IMR-90 (cell line): ENCODE data around the gene MZF1. TPM values are rescaled to one million over a fixed set of nuclear protein-coding genes. Genes with fewer than 3 reads are reported as not detected.
A peak's percentile ranks its signal among the peaks of the same experiment; 100 is the strongest.

ENCODE experiments used
- ATAC-seq: fragments of 200-7000 bp; cut with Tn5 transposase; 2 replicates; pipeline ENCODE4 v1.9.1; 2020; ENCODE audit warnings: low read depth, mild to moderate bottlenecking, moderate library complexity
- BruUV-seq: library from RNA; stranded (reverse); fragments of 400-500 nt; replicated peaks from 2 replicates; lab custom pipeline; 2021; lab: Mats Ljungman, UMichigan
- CTCF ChIA-PET: fragments of 300-600 bp; formaldehyde crosslinking; extraction: SDS; loops from one replicate; lab custom pipeline; 2021; ENCODE audit warnings: antibody characterized with exemption; lab: Yijun Ruan, JAX
- POLR2A ChIA-PET: fragments of 300-600 bp; sonication (Branson Sonifier 250); formaldehyde crosslinking; loops from one replicate; lab custom pipeline; 2022; ENCODE audit warnings: antibody characterized with exemption; ENCODE audit not compliant: unreplicated experiment; lab: Charles Lee
- DNase-seq: peaks from one replicate; pipeline ENCODE4 v3.0.0; 2013
- H2AFZ ChIP-seq: replicated peaks from 2 replicates; pipeline ENCODE3; 2013; ENCODE audit warnings: low read length, mild to moderate bottlenecking; ENCODE audit not compliant: poor library complexity
- H2AK5ac ChIP-seq: 2 replicates; pipeline ENCODE4 v1.6.1; 2013; ENCODE audit warnings: low read depth, low read length, inconsistent platforms
- H2AK9ac ChIP-seq: replicated peaks from 2 replicates; pipeline ENCODE3; 2013; ENCODE audit warnings: mild to moderate bottlenecking, low read depth, low read length, moderate library complexity; ENCODE audit not compliant: poor library complexity
- H2BK120ac ChIP-seq: 2 replicates; pipeline ENCODE4 v1.6.1; 2013; ENCODE audit warnings: low read depth, low read length, inconsistent platforms
- H2BK15ac ChIP-seq: 3 replicates; pipeline ENCODE4 v1.6.1; 2013; ENCODE audit warnings: low read depth, low read length, inconsistent platforms
- H2BK20ac ChIP-seq: 2 replicates; pipeline ENCODE4 v1.6.1; 2013; ENCODE audit warnings: low read depth, mild to moderate bottlenecking, inconsistent platforms, low read length, moderate library complexity
- H2BK5ac ChIP-seq: 2 replicates; pipeline ENCODE4 v1.6.1; 2013; ENCODE audit warnings: mild to moderate bottlenecking, low read depth, low read length, inconsistent platforms; ENCODE audit not compliant: poor library complexity, severe bottlenecking
- H3K14ac ChIP-seq: replicated peaks from 2 replicates; pipeline ENCODE4 v1.6.1; 2013; ENCODE audit warnings: low read depth, low read length, inconsistent platforms
- H3K18ac ChIP-seq: 2 replicates; pipeline ENCODE4 v1.6.1; 2013; ENCODE audit warnings: low read depth, low read length, control low read depth
- H3K23ac ChIP-seq: 2 replicates; pipeline ENCODE4 v1.6.1; 2013; ENCODE audit warnings: low read depth, low read length, inconsistent platforms
- H3K27ac ChIP-seq: 2 replicates; pipeline ENCODE4 v1.5.1; 2013; ENCODE audit warnings: mild to moderate bottlenecking, control low read depth, low read length; ENCODE audit not compliant: insufficient read depth
- H3K27me3 ChIP-seq: 2 replicates; pipeline ENCODE4 v1.6.1; 2013; ENCODE audit warnings: low read length; ENCODE audit not compliant: control insufficient read depth, insufficient read depth
- H3K36me3 ChIP-seq: 2 replicates; pipeline ENCODE4 v1.6.1; 2013; ENCODE audit warnings: low read length, mixed read lengths; ENCODE audit not compliant: control insufficient read depth, insufficient read depth
- H3K4ac ChIP-seq: 2 replicates; pipeline ENCODE4 v1.6.1; 2013; ENCODE audit warnings: low read depth, low read length, inconsistent platforms
- H3K4me1 ChIP-seq: 2 replicates; pipeline ENCODE4 v1.6.1; 2013; ENCODE audit warnings: low read length, mixed read lengths; ENCODE audit not compliant: control insufficient read depth, insufficient read depth
- H3K4me2 ChIP-seq: 2 replicates; pipeline ENCODE4 v1.6.1; 2013; ENCODE audit warnings: low read depth, mild to moderate bottlenecking, control low read depth, low read length, moderate library complexity
- H3K4me3 ChIP-seq: 2 replicates; pipeline ENCODE4 v1.5.1; 2013; ENCODE audit warnings: low read depth, mild to moderate bottlenecking, control low read depth, low read length, moderate library complexity; ENCODE audit not compliant: insufficient read depth
- H3K56ac ChIP-seq: 2 replicates; pipeline ENCODE4 v1.6.1; 2013; ENCODE audit warnings: low read length, inconsistent platforms; ENCODE audit not compliant: insufficient read depth; ENCODE audit errors: extremely low read depth
- H3K79me1 ChIP-seq, 2 experiments: 2 replicates each; pipeline ENCODE4 v1.6.1; 2013; ENCODE audit warnings: low read length in 2 of 2, inconsistent platforms in 1 of 2, low read depth in 1 of 2
- H3K9ac ChIP-seq: 2 replicates; pipeline ENCODE4 v1.6.1; 2013; ENCODE audit warnings: low read depth, low read length, control low read depth
- H3K9me1 ChIP-seq: 2 replicates; pipeline ENCODE4 v1.6.1; 2013; ENCODE audit warnings: low read length, inconsistent platforms; ENCODE audit not compliant: insufficient read depth
- H3K9me3 ChIP-seq: 2 replicates; pipeline ENCODE4 v1.6.1; 2013; ENCODE audit warnings: low read length; ENCODE audit not compliant: control insufficient read depth, insufficient read depth
- H4K20me1 ChIP-seq: 2 replicates; pipeline ENCODE4 v1.6.1; 2013; ENCODE audit warnings: low read length, inconsistent platforms; ENCODE audit not compliant: insufficient read depth
- H4K5ac ChIP-seq: 2 replicates; pipeline ENCODE4 v1.6.1; 2013; ENCODE audit warnings: mild to moderate bottlenecking, low read depth, low read length, control low read depth
- H4K8ac ChIP-seq, 2 experiments: 2 replicates each; pipeline ENCODE4 v1.6.1; 2013; ENCODE audit warnings: low read depth in 2 of 2, low read length in 2 of 2, control low read depth in 1 of 2, inconsistent platforms in 1 of 2
- H4K91ac ChIP-seq: 2 replicates; pipeline ENCODE4 v1.6.1; 2013; ENCODE audit warnings: low read depth, low read length, inconsistent platforms; ENCODE audit not compliant: insufficient read depth
- BHLHE40 ChIP-seq: fragments of 150-350 bp; IDR thresholded peaks from 2 replicates; pipeline ENCODE4 v1.6.1; 2016; ENCODE audit warnings: mild to moderate bottlenecking, low read depth, low read length
- CHD1 ChIP-seq: IDR thresholded peaks from 2 replicates; pipeline ENCODE4 v1.6.1; 2012; ENCODE audit warnings: low read depth, low read length, improper control_type of control experiment
- FOS ChIP-seq: fragments of 150-350 bp; IDR thresholded peaks from 2 replicates; pipeline ENCODE4 v1.6.1; 2016; ENCODE audit warnings: low read depth, low read length
- MAFK ChIP-seq: IDR thresholded peaks from 2 replicates; pipeline ENCODE4 v1.6.1; 2012; ENCODE audit warnings: low read depth, low read length, improper control_type of control experiment
- MAZ ChIP-seq: IDR thresholded peaks from 2 replicates; pipeline ENCODE4 v1.6.1; 2012; ENCODE audit warnings: low read depth, mild to moderate bottlenecking, low read length, improper control_type of control experiment, moderate library complexity, borderline replicate concordance
- MXI1 ChIP-seq: IDR thresholded peaks from 2 replicates; pipeline ENCODE4 v1.6.1; 2012; ENCODE audit warnings: low read depth, mild to moderate bottlenecking, low read length, moderate library complexity, borderline replicate concordance
- NFE2L2 ChIP-seq: fragments of 150-350 bp; IDR thresholded peaks from 2 replicates; pipeline ENCODE4 v1.6.1; 2016; ENCODE audit warnings: low read depth, mild to moderate bottlenecking, low read length
- POLR2A ChIP-seq: IDR thresholded peaks from 2 replicates; pipeline ENCODE4 v1.6.1; 2012; ENCODE audit warnings: mild to moderate bottlenecking, low read depth, low read length
- RAD21 ChIP-seq: IDR thresholded peaks from 2 replicates; pipeline ENCODE4 v1.6.1; 2012; ENCODE audit warnings: low read length, improper control_type of control experiment
- RCOR1 ChIP-seq: IDR thresholded peaks from 2 replicates; pipeline ENCODE4 v1.6.1; 2012; ENCODE audit warnings: mild to moderate bottlenecking, low read length, improper control_type of control experiment; ENCODE audit not compliant: insufficient replicate concordance
- SMC3 ChIP-seq: fragments of 150-350 bp; IDR thresholded peaks from 2 replicates; pipeline ENCODE4 v1.6.1; 2016; ENCODE audit warnings: low read depth, mild to moderate bottlenecking, antibody characterized with exemption, low read length, moderate library complexity
- WGBS, 2 experiments: methylation state at CpG; one replicate each; pipeline versions ENCODE4 v1.1.5 to v1.1.7; 2013; ENCODE audit warnings: missing lambda C conversion rate in 2 of 2; ENCODE audit not compliant: insufficient read length in 1 of 2; ENCODE audit errors: extremely low coverage in 2 of 2; 5-methylcytosine and 5-hydroxymethylcytosine counted together
- dilution Hi-C: fragments of 300-500 bp; cut with HindIII; formaldehyde crosslinking; loops from one replicate; pipeline ENCODE4 v1.14.3; 2018; ENCODE audit warnings: low sequenced_read_pairs; ENCODE audit not compliant: unreplicated experiment
- in situ Hi-C: fragments of 300-500 bp; cut with MboI; formaldehyde crosslinking; loops from 3 replicates; pipeline ENCODE4 v1.14.3; 2019; ENCODE audit warnings: low sequenced_read_pairs, inconsistent platforms, mixed read lengths
- intact Hi-C: fragments of 100-400 bp; cut with micrococcal nuclease; formaldehyde crosslinking; loops from 2 replicates; pipeline ENCODE4 v1.10.0; 2022
- polyA plus RNA-seq, 3 experiments: library from polyadenylated mRNA; depleted of rRNA; stranded (reverse); fragments of >200 nt; gene quantifications; 2 replicates each; pipeline ENCODE4 v1.2.3, GENCODE V29; 2012; ENCODE audit warnings: low replicate concordance in 1 of 3
- total RNA-seq: library from RNA; depleted of rRNA; stranded (reverse); fragments of >200 nt; gene quantifications from 2 replicates; pipeline ENCODE4 v1.2.3, GENCODE V29; 2012
- TF ChIP-seq, protein P1 (sequence below): fragments of 150-350 bp; IDR thresholded peaks from 2 replicates; pipeline ENCODE4 v1.6.1; 2017; ENCODE audit warnings: mild to moderate bottlenecking, antibody characterized with exemption, low read length, low read depth
- TF ChIP-seq, protein P2 (sequence below): conservative IDR thresholded peaks from 2 replicates; pipeline ENCODE4 v1.5.1; 2012; ENCODE audit warnings: mild to moderate bottlenecking, low read depth, low read length, improper control_type of control experiment

The MZF1 gene
- total and polyA plus RNA-seq, 2 of the 4 experiments (the other 2 are of a cell fraction), result 3.4 to 15.0 TPM

DNA sequence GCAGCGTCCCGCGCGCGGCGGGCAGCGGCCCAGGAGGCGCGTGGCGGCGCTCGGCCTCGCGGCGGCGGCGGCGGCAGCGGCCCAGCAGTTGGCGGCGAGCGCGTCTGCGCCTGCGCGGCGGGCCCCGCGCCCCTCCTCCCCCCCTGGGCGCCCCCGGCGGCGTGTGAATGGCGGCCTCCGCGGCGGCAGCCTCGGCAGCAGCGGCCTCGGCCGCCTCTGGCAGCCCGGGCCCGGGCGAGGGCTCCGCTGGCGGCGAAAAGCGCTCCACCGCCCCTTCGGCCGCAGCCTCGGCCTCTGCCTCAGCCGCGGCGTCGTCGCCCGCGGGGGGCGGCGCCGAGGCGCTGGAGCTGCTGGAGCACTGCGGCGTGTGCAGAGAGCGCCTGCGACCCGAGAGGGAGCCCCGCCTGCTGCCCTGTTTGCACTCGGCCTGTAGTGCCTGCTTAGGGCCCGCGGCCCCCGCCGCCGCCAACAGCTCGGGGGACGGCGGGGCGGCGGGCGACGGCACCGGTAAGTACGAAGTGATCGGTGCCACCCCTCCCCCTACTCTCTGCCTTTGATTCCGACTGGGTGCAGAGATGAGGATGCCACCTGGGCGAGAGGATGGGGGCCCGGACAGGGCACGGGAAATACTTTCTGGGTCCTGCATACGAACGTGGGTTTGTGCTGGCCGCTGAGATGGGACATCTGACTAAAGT lies 28.4 kb downstream of the MZF1 start:
- H3K18ac ChIP-seq, result no peak overlapping the region
- no peak overlapping the region for H2BK20ac ChIP-seq
- peak overlapping the region; percentile 98 for H2AFZ ChIP-seq
- H3K79me1 ChIP-seq, result peaks cover 6 to 48% of the 10 kb centered on the region in 2 experiments; a peak in 3 of 4 replicates
- peaks cover 4% of the 10 kb centered on the region for H3K27me3 ChIP-seq
- H2AK9ac ChIP-seq, result peak overlapping the region; percentile 96
- H3K4me2 ChIP-seq, result peak overlapping the region; percentile 98
- in situ Hi-C loops, result no loop called here
- peak; percentile 47 for DNase-seq
- ATAC-seq, result peak; percentile 55
- H4K91ac ChIP-seq, result no peak overlapping the region
- POLR2A ChIA-PET, result interaction anchor here (0.9 kb wide), 1 partner anchor 10 kb away, joined by 3 read pairs; the partner anchor contains the start of gene CHMP2A
- H3K9ac ChIP-seq, result peak overlapping the region; percentile 98
- peak overlapping the region; percentile 94 for H3K4ac ChIP-seq
- BruUV-seq, result no TSS peak
- H3K4me1 ChIP-seq, result peaks cover 13% of the 10 kb centered on the region
- dilution Hi-C loops, result no loop called here
- H3K27ac ChIP-seq, result peak overlapping the region; percentile 88
- H2BK5ac ChIP-seq, result peak overlapping the region; percentile 83
- TF ChIP-seq CHD1 (no peak), SMC3 (no peak), NFE2L2 (no peak), FOS (no peak), MXI1 (no peak), MAFK (no peak), POLR2A (no peak), BHLHE40 (no peak), MAZ (no peak), RAD21 (no peak), RCOR1 (no peak)
- TF ChIP-seq, protein P1, sequence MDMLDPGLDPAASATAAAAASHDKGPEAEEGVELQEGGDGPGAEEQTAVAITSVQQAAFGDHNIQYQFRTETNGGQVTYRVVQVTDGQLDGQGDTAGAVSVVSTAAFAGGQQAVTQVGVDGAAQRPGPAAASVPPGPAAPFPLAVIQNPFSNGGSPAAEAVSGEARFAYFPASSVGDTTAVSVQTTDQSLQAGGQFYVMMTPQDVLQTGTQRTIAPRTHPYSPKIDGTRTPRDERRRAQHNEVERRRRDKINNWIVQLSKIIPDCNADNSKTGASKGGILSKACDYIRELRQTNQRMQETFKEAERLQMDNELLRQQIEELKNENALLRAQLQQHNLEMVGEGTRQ, result no peak
- TF ChIP-seq, protein P2, sequence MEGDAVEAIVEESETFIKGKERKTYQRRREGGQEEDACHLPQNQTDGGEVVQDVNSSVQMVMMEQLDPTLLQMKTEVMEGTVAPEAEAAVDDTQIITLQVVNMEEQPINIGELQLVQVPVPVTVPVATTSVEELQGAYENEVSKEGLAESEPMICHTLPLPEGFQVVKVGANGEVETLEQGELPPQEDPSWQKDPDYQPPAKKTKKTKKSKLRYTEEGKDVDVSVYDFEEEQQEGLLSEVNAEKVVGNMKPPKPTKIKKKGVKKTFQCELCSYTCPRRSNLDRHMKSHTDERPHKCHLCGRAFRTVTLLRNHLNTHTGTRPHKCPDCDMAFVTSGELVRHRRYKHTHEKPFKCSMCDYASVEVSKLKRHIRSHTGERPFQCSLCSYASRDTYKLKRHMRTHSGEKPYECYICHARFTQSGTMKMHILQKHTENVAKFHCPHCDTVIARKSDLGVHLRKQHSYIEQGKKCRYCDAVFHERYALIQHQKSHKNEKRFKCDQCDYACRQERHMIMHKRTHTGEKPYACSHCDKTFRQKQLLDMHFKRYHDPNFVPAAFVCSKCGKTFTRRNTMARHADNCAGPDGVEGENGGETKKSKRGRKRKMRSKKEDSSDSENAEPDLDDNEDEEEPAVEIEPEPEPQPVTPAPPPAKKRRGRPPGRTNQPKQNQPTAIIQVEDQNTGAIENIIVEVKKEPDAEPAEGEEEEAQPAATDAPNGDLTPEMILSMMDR, result no peak
- no peaks in the 10 kb centered on the region for H3K9me3 ChIP-seq
- peak overlapping the region; percentile 42; the same call in 1 of the 2 replicates for H3K23ac ChIP-seq
- peaks cover 61% of the 10 kb centered on the region for H4K20me1 ChIP-seq
- no peak overlapping the region for H4K5ac ChIP-seq
- H2AK5ac ChIP-seq, result peak overlapping the region; percentile 88
- intact Hi-C loops, result loop anchor here (2.0 kb wide), 1 partner anchor 14 kb away; the partner anchor contains the start of gene UBE2M
- no peak overlapping the region for H2BK120ac ChIP-seq
- peak overlapping the region; percentile 83 for H3K14ac ChIP-seq
- CTCF ChIA-PET, result no interaction called here
- peaks cover 13% of the 10 kb centered on the region for H3K9me1 ChIP-seq
- peak overlapping the region; percentile 77 for H3K4me3 ChIP-seq
- H3K36me3 ChIP-seq, result peaks cover 38% of the 10 kb centered on the region
- peak overlapping the region in 1 of 2 experiments; percentile 75; a peak in 2 of 4 replicates for H4K8ac ChIP-seq
- H3K56ac ChIP-seq, result peak overlapping the region; percentile 43
- 1% methylated on average over 23 of the region's 92 CpGs; no CpG with 5 or more reads in 1 of the 2 experiments for WGBS, 2 experiments
- H2BK15ac ChIP-seq, result no peak overlapping the region
